PFSK-1 (cell line): Measurements from ENCODE around the gene TLR10.

ENCODE experiments used
- POLR2AphosphoS5 ChIP-seq: IDR thresholded peaks from 2 replicates; pipeline ENCODE4 v1.6.1; 2012; ENCODE audit warnings: low read depth, mild to moderate bottlenecking, control low read depth, low read length, moderate library complexity
- SIN3A ChIP-seq: IDR thresholded peaks from 2 replicates; pipeline ENCODE4 v1.6.1; 2012; ENCODE audit warnings: mild to moderate bottlenecking, low read length, moderate library complexity, borderline replicate concordance; ENCODE audit not compliant: insufficient read depth
- TAF1 ChIP-seq: IDR thresholded peaks from 2 replicates; pipeline ENCODE4 v1.6.1; 2012; ENCODE audit warnings: low read length, control low read depth, borderline replicate concordance; ENCODE audit not compliant: insufficient read depth
- TF ChIP-seq, protein P1 (sequence below), 2 experiments: IDR thresholded peaks; 2 replicates each; pipeline versions ENCODE4 v1.6.1 to v1.8.0; 2011 to 2012; ENCODE audit warnings: low read depth in 2 of 2, low read length in 2 of 2, control low read depth in 1 of 2, inconsistent platforms in 1 of 2, mild to moderate bottlenecking in 1 of 2, moderate library complexity in 1 of 2; ENCODE audit not compliant: insufficient read depth in 1 of 2

DNA sequence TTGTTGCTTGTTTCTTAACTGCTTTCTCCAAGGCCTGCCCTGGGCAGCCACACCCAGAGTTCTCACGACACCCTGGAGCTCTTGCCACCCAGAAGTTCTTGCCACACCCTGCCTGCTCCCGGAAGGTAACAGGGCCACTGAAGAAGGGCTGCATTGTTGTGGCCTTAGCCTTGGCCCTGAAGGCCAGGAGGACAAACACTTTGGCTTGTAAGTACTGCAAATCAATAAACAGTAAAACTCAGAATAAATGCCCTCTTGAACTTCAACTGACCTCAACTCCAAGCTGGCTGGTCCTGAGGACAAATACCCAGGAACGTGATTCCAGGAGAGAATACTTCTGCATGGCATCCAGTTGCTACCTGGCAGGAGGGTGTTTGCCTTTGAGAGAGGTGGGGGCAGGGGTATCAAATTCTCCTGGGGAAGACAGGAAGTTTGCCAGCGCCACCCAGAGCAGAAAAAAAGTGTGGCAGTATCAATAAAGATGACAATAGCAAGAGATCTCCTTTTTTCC lies 54.1 kb downstream of the TLR10 start:
- no peak for TF ChIP-seq TAF1
- no peak for TF ChIP-seq POLR2AphosphoS5
- TF ChIP-seq, protein P1, sequence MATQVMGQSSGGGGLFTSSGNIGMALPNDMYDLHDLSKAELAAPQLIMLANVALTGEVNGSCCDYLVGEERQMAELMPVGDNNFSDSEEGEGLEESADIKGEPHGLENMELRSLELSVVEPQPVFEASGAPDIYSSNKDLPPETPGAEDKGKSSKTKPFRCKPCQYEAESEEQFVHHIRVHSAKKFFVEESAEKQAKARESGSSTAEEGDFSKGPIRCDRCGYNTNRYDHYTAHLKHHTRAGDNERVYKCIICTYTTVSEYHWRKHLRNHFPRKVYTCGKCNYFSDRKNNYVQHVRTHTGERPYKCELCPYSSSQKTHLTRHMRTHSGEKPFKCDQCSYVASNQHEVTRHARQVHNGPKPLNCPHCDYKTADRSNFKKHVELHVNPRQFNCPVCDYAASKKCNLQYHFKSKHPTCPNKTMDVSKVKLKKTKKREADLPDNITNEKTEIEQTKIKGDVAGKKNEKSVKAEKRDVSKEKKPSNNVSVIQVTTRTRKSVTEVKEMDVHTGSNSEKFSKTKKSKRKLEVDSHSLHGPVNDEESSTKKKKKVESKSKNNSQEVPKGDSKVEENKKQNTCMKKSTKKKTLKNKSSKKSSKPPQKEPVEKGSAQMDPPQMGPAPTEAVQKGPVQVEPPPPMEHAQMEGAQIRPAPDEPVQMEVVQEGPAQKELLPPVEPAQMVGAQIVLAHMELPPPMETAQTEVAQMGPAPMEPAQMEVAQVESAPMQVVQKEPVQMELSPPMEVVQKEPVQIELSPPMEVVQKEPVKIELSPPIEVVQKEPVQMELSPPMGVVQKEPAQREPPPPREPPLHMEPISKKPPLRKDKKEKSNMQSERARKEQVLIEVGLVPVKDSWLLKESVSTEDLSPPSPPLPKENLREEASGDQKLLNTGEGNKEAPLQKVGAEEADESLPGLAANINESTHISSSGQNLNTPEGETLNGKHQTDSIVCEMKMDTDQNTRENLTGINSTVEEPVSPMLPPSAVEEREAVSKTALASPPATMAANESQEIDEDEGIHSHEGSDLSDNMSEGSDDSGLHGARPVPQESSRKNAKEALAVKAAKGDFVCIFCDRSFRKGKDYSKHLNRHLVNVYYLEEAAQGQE (IDR thresholded peaks at IDR 0.05; ENCODE audit: insufficient read depth in 1 of 2, low read depth in 2 of 2, low read length in 2 of 2) = no peak
- TF ChIP-seq SIN3A = no peak
